GM21390 (cell line): Measurements from ENCODE around the gene PAM16.
"Not testable (repeated sequence)": the region's sequence is repeated elsewhere in the genome, so short reads cannot be mapped to it uniquely, and the experiment has no call there.

Experiments used
- ATAC-seq: cut with Tn5 transposase; IDR thresholded peaks from one replicate; pipeline ENCODE4 v1.9.1; 2021; ENCODE audit not compliant: unreplicated experiment

The PAM16 gene

GRCh38 chr16:4337540-4338088 is 13.5 kb downstream of the PAM16 start:
- no peak for ATAC-seq

DNA sequence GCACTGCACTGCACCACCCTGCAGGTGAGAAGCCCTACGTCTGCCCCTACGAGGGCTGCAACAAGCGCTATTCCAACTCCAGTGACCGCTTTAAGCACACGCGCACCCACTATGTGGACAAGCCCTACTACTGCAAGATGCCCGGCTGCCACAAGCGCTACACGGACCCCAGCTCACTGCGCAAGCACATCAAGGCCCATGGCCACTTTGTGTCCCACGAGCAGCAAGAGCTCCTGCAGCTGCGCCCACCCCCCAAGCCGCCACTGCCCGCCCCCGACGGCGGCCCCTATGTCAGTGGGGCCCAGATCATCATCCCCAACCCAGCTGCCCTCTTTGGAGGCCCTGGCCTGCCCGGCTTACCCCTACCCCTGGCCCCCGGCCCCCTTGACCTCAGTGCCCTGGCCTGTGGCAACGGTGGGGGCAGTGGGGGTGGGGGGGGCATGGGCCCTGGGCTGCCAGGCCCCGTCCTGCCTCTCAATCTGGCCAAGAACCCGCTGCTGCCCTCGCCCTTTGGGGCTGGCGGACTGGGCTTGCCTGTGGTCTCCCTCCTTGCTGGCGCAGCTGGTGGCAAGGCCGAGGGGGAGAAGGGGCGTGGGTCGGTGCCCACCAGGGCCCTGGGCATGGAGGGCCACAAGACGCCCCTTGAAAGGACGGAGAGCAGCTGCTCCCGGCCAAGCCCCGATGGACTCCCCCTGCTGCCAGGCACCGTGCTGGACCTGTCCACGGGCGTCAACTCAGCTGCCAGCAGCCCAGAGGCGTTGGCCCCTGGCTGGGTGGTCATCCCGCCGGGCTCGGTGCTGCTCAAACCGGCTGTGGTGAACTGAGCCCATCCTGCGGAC is 14.2 kb downstream of the PAM16 start:
- no peak for ATAC-seq

- ATAC-seq = no peak
Observed at GRCh38 chr16:4334724-4335495, 16.2 kb downstream of the PAM16 start.

- not testable (repeated sequence) for ATAC-seq
Observed at GRCh38 chr16:4333714-4334113, 17.4 kb downstream of the PAM16 start.

DNA sequence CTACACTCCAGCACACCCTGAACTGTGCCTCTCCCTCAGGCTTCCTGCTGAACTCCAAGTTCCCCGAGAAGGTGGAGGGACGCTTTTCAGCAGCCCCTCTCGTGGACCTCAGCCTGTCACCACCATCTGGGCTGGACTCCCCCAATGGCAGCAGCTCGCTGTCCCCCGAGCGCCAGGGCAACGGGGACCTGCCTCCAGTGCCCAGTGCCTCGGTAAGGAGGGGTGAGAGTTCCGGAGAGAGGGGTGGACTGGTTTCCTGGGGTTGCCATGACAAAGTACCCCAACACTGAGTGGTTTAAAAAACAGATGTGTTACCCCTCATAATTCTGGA is 17.8 kb downstream of the PAM16 start:
- no peak for ATAC-seq

GRCh38 chr16:4332623-4333307 is 18.4 kb downstream of the PAM16 start:
- no peak for ATAC-seq

- ATAC-seq = no peak
Observed at GRCh38 chr16:4332083-4332482, 19.0 kb downstream of the PAM16 start.

DNA sequence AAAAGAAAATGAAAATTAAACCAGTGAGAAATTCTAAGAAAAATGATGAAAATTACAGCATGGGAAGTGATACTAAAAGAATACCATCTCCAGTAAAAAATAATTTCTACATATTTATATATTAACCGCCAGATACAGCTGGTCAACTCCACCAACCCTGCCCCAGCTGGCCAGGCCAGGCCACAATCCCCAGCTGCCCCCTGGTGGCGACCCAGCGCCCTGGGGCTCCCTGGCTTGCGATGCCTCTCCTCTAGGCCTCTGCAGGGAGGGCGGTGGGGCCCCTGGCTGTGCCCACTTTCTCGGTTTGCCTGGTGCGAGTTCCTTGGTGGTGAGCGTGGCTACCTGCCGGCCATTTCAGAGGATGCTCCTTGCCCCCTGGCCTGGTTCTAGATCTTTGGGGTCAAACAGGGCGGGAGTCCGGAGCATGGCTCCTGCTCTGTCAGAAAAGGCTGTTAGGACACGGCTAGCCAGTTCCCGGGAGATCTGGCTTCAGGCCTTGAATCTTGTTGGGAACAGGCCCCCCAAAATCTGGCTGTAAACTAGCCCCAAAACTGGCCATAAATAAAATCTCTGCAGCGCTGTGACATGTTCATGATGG is 20.7 kb downstream of the PAM16 start:
- no peak for ATAC-seq

- no peak for ATAC-seq
Observed at GRCh38 chr16:4328782-4329775, 22.0 kb downstream of the PAM16 start.

- no peak for ATAC-seq
Observed at GRCh38 chr16:4328046-4328781, 22.9 kb downstream of the PAM16 start.

- ATAC-seq = no peak
Observed at GRCh38 chr16:4327386-4328045, 23.6 kb downstream of the PAM16 start.

GRCh38 chr16:4325253-4325758 is 25.8 kb downstream of the PAM16 start:
- ATAC-seq = no peak

DNA sequence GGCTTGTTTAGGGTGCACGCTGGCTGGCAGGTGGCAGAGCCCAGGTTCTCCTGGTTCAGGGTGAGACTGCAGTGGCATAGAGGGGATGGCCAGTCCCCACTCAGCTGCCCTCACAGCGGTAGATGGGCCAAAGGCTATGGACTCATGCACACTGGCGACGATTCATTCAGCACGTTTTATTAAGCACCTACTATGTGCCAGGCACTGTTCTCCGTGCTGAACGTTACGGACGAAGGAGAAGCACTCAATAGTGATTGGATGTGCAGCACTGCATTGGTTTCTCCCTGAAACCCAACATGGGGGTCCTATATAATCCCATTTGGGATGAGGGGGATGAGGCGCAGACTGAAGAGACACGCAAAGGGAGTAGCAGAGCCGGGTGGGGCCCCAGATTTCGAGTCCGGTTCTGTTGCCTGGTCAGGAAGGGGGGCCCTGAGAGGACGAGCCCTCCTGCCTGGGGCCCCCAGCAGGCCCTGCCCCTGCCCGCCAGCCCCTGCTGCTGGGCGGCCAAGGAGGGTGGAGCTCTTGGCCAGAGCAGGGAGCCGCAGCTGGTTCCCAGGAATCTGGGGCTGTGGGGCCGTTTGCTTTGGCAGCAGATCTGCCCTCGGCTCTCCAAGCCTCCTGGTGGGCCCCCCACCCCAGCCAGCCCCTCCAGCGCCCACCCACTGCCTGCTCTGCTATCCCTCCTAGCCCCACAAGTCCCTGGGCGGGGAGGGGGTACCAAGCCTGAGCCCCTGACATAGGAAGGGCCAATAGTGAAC is 26.4 kb downstream of the PAM16 start:
- no peak for ATAC-seq

DNA sequence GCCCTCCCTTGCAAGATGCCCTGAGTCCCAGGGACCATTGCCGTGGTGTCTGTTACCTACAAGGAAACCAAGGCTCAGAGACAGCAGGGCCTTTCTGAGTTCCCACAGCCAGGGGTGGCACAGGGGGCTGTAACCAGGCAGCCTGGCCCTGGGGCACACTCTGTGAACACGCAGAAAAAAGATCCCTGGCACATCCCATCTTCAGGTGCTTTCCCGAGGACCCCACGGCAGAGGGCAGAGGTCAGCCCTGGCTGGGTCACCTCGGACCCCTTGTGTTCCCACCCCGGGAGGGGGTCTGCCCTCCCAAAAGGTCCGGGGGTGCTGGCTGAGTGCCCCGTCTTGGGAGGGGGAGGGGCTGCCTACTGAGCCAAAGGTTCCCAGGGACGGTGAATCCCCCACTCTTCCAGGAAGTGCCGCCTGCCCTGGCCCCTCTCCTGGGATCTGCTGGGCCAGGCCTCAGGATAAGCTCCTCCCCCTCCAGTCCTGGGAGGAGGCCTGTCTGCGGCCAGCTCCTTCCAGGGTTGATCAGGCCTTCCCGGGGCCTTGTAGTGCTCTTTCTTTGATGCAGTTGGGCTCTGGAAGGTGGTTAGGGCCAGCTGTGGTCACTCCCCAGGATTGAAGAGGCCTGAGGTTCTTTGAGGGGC is 27.2 kb downstream of the PAM16 start:
- ATAC-seq = no peak

GRCh38 chr16:4323071-4323844 is 27.9 kb downstream of the PAM16 start:
- ATAC-seq = no peak
